Vagina (tissue), 2 donors: ENCODE data around the gene PBRM1.

Experiments
- CTCF ChIP-seq, 3 experiments: fragments of 450-650 bp in 2 of 3; fragments of 200-600 bp in 1 of 3; sonication (generic) in 1 of 3; IDR thresholded peaks; one replicate each; pipeline ENCODE4 v1.5.1; 2017 to 2019; ENCODE audit warnings: antibody characterized with exemption in 3 of 3, mild to moderate bottlenecking in 2 of 3, moderate library complexity in 2 of 3
- POLR2A ChIP-seq, 2 donors: fragments of 450-650 bp; IDR thresholded peaks; one replicate each; pipeline ENCODE4 v1.6.1; 2017; ENCODE audit warnings: antibody characterized with exemption in 2 of 2, mild to moderate bottlenecking in 2 of 2, moderate library complexity in 2 of 2

GRCh38 chr3:52563984-52564383 lies 121.7 kb downstream of the PBRM1 start:
- TF ChIP-seq CTCF (IDR thresholded peaks at IDR 0.05) (no peak), POLR2A (IDR thresholded peaks at IDR 0.05) (no peak)
